Ishikawa (cell line): ENCODE measurements around the gene ZNF771.

Experiments
- CEBPB ChIP-seq: IDR thresholded peaks from 2 replicates; pipeline ENCODE4 v1.6.1; 2012
- CREB1 ChIP-seq: IDR thresholded peaks from 2 replicates; pipeline ENCODE4 v1.6.1; 2012; ENCODE audit warnings: low read depth
- EGR1 ChIP-seq: IDR thresholded peaks from 2 replicates; pipeline ENCODE4 v1.6.1; 2012
- EP300 ChIP-seq: IDR thresholded peaks from 2 replicates; pipeline ENCODE4 v1.6.1; 2012; ENCODE audit warnings: borderline replicate concordance
- FOXM1 ChIP-seq: IDR thresholded peaks from 2 replicates; pipeline ENCODE4 v1.6.1; 2012; ENCODE audit warnings: low read depth, borderline replicate concordance
- NFIC ChIP-seq: IDR thresholded peaks from 2 replicates; pipeline ENCODE4 v1.6.1; 2012
- RAD21 ChIP-seq: IDR thresholded peaks from 2 replicates; pipeline ENCODE4 v1.6.1; 2012; ENCODE audit warnings: low read depth
- REST ChIP-seq: IDR thresholded peaks from 2 replicates; pipeline ENCODE4 v1.6.1; 2012; ENCODE audit warnings: low read depth, mild to moderate bottlenecking
- TAF1 ChIP-seq: IDR thresholded peaks from 2 replicates; pipeline ENCODE4 v1.6.1; 2012; ENCODE audit warnings: low read depth, mild to moderate bottlenecking
- TCF12 ChIP-seq: IDR thresholded peaks from 2 replicates; pipeline ENCODE4 v1.6.1; 2012; ENCODE audit warnings: low read depth
- TEAD4 ChIP-seq: IDR thresholded peaks from 2 replicates; pipeline ENCODE4 v1.6.1; 2012
- YY1 ChIP-seq: IDR thresholded peaks from 2 replicates; pipeline ENCODE4 v1.6.1; 2012; ENCODE audit warnings: low read depth
- ZBTB7A ChIP-seq: IDR thresholded peaks from 2 replicates; pipeline ENCODE4 v1.6.1; 2012; ENCODE audit warnings: low read depth
- TF ChIP-seq, protein P1 (sequence below): IDR thresholded peaks from 2 replicates; pipeline ENCODE4 v1.6.1; 2012
- TF ChIP-seq, protein P2 (sequence below): IDR thresholded peaks from 2 replicates; pipeline ENCODE4 v1.6.1; 2012

Gene ZNF771

GRCh38 chr16:30457256-30457655, 49.9 kb downstream of the ZNF771 start:
- TF ChIP-seq CEBPB (no peak), TEAD4 (no peak), EP300 (no peak), YY1 (no peak), TCF12 (no peak), RAD21 (no peak), TAF1 (no peak), NFIC (no peak), ZBTB7A (no peak), REST (no peak), EGR1 (no peak), CREB1 (no peak), FOXM1 (no peak)
- TF ChIP-seq, protein P1, sequence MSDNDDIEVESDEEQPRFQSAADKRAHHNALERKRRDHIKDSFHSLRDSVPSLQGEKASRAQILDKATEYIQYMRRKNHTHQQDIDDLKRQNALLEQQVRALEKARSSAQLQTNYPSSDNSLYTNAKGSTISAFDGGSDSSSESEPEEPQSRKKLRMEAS = no peak
- TF ChIP-seq, protein P2, sequence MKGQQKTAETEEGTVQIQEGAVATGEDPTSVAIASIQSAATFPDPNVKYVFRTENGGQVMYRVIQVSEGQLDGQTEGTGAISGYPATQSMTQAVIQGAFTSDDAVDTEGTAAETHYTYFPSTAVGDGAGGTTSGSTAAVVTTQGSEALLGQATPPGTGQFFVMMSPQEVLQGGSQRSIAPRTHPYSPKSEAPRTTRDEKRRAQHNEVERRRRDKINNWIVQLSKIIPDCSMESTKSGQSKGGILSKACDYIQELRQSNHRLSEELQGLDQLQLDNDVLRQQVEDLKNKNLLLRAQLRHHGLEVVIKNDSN = no peak

DNA sequence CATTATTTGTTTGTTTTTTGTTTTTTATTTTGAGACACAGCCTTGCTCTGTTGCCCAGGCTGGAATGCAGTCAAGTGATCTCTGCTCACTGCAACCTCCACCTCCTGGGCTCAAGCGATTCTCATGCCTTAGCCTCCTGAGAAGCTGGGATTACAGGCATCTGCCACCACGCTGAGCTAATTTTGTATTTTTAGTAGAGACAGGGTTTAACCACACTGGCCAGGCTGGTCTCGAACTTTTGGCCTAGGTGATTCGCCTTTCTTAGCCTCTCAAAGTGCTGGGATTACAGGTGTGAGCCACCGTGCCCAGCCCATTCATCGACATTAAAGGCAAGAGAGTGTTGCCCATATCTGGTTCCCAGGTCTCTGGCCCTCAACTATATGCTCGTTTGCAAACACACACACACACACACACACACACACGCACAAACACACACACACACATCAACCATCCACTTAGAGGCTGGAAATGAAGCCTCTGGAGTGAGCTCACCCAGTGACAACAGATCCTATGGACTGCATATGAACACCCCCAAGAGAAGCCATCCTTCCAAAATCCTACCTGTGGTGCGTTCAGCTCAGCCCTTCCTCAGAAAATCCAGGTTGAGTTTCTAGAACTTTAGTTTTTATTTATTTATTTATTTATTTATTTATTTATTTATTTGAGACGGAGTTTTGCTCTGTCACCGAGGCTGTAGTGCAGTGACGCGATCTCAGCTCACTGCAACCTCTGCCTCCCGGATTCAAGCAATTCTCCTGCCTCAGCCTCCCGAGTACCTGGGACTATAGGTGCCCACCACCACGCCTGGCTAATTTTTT, 50.5 kb downstream of the ZNF771 start:
- no peak for TF ChIP-seq TEAD4
- no peak for TF ChIP-seq FOXM1
- no peak for TF ChIP-seq RAD21
- no peak for TF ChIP-seq CEBPB
- TF ChIP-seq CREB1 = no peak
- TF ChIP-seq TAF1 = no peak
- no peak for TF ChIP-seq YY1

DNA sequence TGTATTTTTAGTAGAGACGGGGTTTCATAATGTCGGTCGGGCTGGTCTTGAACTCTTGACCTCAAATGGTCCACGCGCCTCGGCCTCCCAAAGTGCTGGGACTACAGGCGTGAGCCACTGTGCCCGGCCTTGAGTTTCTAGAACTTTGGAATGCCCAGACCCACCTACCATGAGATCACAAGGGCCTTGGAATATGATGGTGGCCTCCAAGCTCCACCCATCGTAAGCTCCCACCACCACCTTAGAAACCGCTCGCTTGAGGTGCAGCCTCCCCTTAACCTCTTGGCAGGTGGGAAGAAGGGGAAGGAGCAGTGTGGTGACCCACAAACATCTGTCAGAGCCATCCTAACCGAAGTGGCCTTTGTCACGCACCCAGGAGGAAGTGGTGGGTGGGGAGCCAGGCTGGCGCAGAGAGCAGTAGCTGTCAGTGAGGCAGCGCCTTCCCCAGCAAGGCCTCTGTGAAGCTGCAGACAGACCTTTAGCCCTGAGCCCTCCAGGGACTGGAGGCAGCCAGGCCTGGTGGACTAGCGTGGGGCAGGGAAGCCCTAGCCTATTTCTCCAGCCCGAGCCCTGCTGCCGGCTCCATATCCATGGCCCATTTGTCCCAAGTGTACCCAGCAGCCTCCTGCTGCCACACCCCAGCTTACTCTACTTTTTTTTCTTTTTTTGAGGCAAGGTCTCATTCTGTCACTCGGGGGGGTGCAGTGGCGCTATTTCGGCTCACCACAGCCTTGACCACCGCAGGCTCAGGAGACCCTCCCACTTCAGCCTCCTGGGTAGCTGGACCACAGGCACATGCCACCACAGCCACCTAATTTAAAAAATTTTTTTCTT, 51.4 kb downstream of the ZNF771 start:
- TF ChIP-seq, protein P1 = no peak
- no peak for TF ChIP-seq ZBTB7A

- TF ChIP-seq EP300 = no peak
- TF ChIP-seq ZBTB7A = no peak
- no peak for TF ChIP-seq TCF12
- no peak for TF ChIP-seq FOXM1
- TF ChIP-seq, protein P1 = no peak
- no peak for TF ChIP-seq TAF1
- TF ChIP-seq, protein P2 = no peak
- TF ChIP-seq CREB1 = no peak
- TF ChIP-seq CEBPB = no peak
Measured at GRCh38 chr16:30459456-30459855, 52.0 kb downstream of the ZNF771 start.

GRCh38 chr16:30464078-30464477, 56.7 kb downstream of the ZNF771 start:
- TF ChIP-seq TCF12 (no peak), CREB1 (no peak), ZBTB7A (no peak), YY1 (no peak), CEBPB (no peak), FOXM1 (no peak), TAF1 (no peak), EGR1 (no peak), EP300 (no peak), REST (no peak), RAD21 (no peak), TEAD4 (no peak), NFIC (no peak)
- TF ChIP-seq, protein P2 = no peak
- TF ChIP-seq, protein P1 = no peak
